HEK293T (cell line): ENCODE results near the gene CAPZB.
A peak's percentile ranks its signal among the peaks of the same experiment; 100 is the strongest.

Experiments used
- CTCF ChIA-PET: fragments of 350-600 bp; formaldehyde crosslinking; extraction: SDS; loops from one replicate; lab custom pipeline; 2021; ENCODE audit warnings: antibody characterized with exemption, inconsistent platforms; lab: Yijun Ruan, JAX
- POLR2A ChIA-PET: fragments of 350-600 bp; formaldehyde crosslinking; extraction: SDS; loops from one replicate; lab custom pipeline; 2020; ENCODE audit warnings: antibody characterized with exemption, inconsistent platforms; lab: Yijun Ruan, JAX
- DNase-seq: peaks from one replicate; pipeline ENCODE4 v3.0.0; 2012; ENCODE audit warnings: mixed read lengths; ENCODE audit errors: extremely low spot score
- ARNT ChIP-seq: fragments of 450-650 bp; IDR thresholded peaks from 2 replicates; pipeline ENCODE4 v1.6.1; 2017; ENCODE audit warnings: mild to moderate bottlenecking
- BHLHE40 ChIP-seq: fragments of 450-650 bp; IDR thresholded peaks from 2 replicates; pipeline ENCODE4 v1.6.1; 2016; ENCODE audit warnings: mild to moderate bottlenecking, moderate library complexity, borderline replicate concordance
- CTBP1 ChIP-seq: fragments of 450-650 bp; IDR thresholded peaks from 2 replicates; pipeline ENCODE4 v1.6.1; 2016; ENCODE audit warnings: borderline replicate concordance
- ELF4 ChIP-seq: fragments of 450-650 bp; IDR thresholded peaks from 2 replicates; pipeline ENCODE4 v1.6.1; 2017; ENCODE audit warnings: antibody characterized with exemption
- FOXA1 ChIP-seq: fragments of 450-650 bp; IDR thresholded peaks from 2 replicates; pipeline ENCODE4 v1.6.1; 2016; ENCODE audit warnings: mild to moderate bottlenecking
- FOXK2 ChIP-seq: fragments of 450-650 bp; IDR thresholded peaks from 2 replicates; pipeline ENCODE4 v1.6.1; 2016; ENCODE audit warnings: mild to moderate bottlenecking
- FOXM1 ChIP-seq: fragments of 450-650 bp; IDR thresholded peaks from 2 replicates; pipeline ENCODE4 v1.6.1; 2017; ENCODE audit warnings: mild to moderate bottlenecking, borderline replicate concordance
- HDGF ChIP-seq: fragments of 450-650 bp; IDR thresholded peaks from 2 replicates; pipeline ENCODE4 v1.6.1; 2017; ENCODE audit warnings: antibody characterized with exemption, borderline replicate concordance
- L3MBTL2 ChIP-seq: fragments of 450-650 bp; conservative IDR thresholded peaks from 2 replicates; pipeline ENCODE4 v1.6.1; 2016; ENCODE audit warnings: mild to moderate bottlenecking
- LEF1 ChIP-seq: fragments of 450-650 bp; IDR thresholded peaks from 2 replicates; pipeline ENCODE4 v1.6.1; 2017; ENCODE audit warnings: mild to moderate bottlenecking, borderline replicate concordance
- NFRKB ChIP-seq: fragments of 450-650 bp; IDR thresholded peaks from 2 replicates; pipeline ENCODE4 v1.6.1; 2016; ENCODE audit warnings: mild to moderate bottlenecking, moderate library complexity
- SP1 ChIP-seq: fragments of 450-650 bp; IDR thresholded peaks from 2 replicates; pipeline ENCODE4 v1.6.1; 2017
- SUZ12 ChIP-seq: fragments of 450-650 bp; IDR thresholded peaks from 2 replicates; pipeline ENCODE4 v1.6.1; 2016; ENCODE audit warnings: mild to moderate bottlenecking
- TARDBP ChIP-seq: fragments of 450-650 bp; IDR thresholded peaks from 2 replicates; pipeline ENCODE4 v1.6.1; 2016
- ZNF384 ChIP-seq: fragments of 450-650 bp; IDR thresholded peaks from 2 replicates; pipeline ENCODE4 v1.6.1; 2016
- TF ChIP-seq, protein P1 (sequence below): fragments of 450-650 bp; IDR thresholded peaks from 2 replicates; pipeline ENCODE4 v1.6.1; 2016

Gene CAPZB

DNA sequence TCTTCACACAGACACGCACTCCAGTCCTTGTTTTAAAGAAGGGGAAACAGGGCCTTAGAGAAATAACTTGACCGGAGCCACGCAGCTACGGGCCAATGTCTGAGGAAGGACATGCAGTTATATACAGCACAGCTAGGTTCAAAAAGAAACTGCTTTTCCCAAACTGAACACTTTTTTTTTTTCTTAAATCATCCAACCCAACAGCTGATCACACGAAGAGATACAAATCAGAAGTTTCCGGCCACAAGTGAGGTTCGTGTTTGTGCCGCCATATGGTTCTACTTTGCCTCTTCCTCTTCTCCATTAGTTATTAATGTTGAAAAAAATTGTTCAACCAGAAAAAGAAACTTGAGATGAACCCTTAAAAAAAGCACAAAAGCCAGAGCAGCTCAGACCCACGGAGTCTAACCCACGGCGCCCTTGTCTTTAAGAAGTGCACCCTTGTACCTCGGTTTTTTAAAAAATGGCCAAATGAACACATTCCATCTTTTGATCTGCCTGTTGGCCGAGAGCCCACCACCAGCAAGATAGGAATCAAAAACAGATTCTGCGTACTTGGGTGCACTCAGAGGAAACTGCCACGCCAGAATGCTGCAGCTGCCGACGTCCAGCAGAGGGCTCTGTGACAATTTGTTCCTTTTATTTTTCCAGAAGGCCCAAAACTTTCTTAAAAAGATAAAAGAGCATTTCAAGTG, 94.3 kb downstream of the CAPZB start:
- POLR2A ChIA-PET = no interaction called here
- DNase-seq = peak; percentile 67
- TF ChIP-seq ELF4 (no peak), CTBP1 (no peak), FOXA1 (no peak), SUZ12 (no peak), ARNT (no peak), BHLHE40 (no peak), SP1 (no peak), HDGF (no peak), FOXK2 (no peak), TARDBP (no peak), L3MBTL2 (no peak)
- TF ChIP-seq, protein P1, sequence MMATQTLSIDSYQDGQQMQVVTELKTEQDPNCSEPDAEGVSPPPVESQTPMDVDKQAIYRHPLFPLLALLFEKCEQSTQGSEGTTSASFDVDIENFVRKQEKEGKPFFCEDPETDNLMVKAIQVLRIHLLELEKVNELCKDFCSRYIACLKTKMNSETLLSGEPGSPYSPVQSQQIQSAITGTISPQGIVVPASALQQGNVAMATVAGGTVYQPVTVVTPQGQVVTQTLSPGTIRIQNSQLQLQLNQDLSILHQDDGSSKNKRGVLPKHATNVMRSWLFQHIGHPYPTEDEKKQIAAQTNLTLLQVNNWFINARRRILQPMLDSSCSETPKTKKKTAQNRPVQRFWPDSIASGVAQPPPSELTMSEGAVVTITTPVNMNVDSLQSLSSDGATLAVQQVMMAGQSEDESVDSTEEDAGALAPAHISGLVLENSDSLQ = no peak
- CTCF ChIA-PET = interaction anchor here (0.5 to 1.3 kb wide), 5 partner anchors 14 to 458 kb away, joined by 3 to 4 read pairs (median 3); no protein-coding TSS in a partner anchor

DNA sequence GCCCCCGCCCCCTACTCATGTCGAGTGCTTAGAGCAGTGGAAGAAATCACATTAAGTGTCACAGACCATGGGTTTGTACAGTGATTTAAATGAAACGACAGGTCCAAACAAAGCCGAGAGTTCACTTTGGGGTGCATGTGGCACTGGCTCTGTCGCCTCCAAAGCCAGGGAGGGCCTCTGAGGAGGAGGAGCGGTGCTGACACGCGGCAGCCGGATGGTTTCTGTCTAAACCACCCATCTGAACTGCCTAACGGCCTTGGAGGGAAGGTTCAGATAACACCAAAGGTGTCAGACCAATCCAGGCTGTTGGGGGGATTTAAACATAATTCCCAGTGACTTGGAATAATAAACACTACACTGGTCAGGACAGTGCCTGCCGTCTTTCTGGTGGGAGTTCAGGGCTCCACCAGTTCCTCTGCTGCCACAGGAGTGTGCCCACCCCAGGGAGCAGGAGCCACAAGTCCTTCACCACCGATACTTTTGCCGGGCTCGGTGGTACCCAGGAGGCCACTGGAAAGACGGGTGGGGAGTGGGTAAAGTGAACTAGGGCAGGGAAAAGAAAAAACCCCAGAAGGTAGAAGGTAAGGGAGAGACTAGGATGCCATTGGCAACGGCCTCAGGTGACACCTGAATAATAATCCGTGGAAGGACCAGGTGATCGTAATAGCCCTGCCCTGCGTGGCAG, 95.0 kb downstream of the CAPZB start:
- no peak for TF ChIP-seq L3MBTL2
- ChIA-PET POLR2A (no interaction called here), CTCF (interaction anchor here (0.7 to 1.3 kb wide), 3 partner anchors 16 to 138 kb away, joined by 3 to 4 read pairs (median 3); no protein-coding TSS in a partner anchor)
- DNase-seq = no peak

DNA sequence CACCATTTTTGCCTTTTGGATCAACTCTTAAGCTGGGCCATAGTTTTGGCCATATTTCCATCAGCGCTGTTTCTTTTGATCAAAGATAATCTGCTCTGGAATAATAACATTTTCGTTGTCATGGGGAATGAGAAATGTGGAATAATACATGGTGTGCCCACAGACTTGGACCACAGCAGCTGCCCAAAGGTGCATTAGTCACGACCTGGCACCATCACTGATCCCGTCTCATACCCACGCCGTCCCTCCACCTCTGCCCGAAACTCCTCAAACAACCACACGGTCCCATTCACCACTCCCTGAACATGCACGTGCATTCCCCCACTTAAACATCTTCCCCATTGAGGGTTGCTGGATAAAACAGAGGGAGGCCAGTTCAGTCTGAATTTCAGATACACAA, 96.4 kb downstream of the CAPZB start:
- CTCF ChIA-PET = no interaction called here
- TF ChIP-seq SUZ12 (no peak), ELF4 (no peak), CTBP1 (no peak), FOXA1 (no peak), ARNT (no peak), FOXK2 (no peak), HDGF (no peak), L3MBTL2 (no peak), SP1 (no peak), ZNF384 (no peak), LEF1 (no peak), NFRKB (no peak), TARDBP (no peak), FOXM1 (no peak), BHLHE40 (no peak)
- TF ChIP-seq, protein P1 = no peak
- POLR2A ChIA-PET = no interaction called here
- no peak for DNase-seq

DNA sequence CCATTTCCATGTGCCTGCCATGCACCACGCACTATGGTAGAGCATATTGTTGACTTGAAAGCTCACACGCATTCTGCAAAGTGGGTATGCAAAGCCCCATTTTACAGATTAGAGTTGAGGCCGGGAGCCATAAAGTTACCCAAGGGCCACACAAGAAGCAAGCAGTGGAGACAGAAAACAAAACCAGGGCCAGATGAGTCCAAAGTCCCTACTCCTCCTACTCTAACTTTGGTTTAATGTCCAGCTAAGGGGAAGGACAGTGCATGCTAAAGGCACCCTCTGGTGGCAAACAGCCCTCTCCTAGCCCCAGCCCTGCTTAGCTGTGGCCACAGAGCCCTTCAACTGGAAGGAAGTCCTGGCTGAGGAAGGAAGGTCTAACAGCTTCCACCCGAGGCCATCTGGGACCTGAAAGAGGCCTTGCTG, 98.3 kb downstream of the CAPZB start:
- TF ChIP-seq CTBP1 (no peak), NFRKB (no peak), FOXA1 (no peak), FOXK2 (no peak), ZNF384 (no peak), ARNT (no peak), L3MBTL2 (no peak), BHLHE40 (no peak), TARDBP (no peak), FOXM1 (no peak), LEF1 (no peak), SUZ12 (no peak), HDGF (no peak), ELF4 (no peak), SP1 (no peak)
- TF ChIP-seq, protein P1 = no peak
- CTCF ChIA-PET = no interaction called here
- no peak for DNase-seq
- POLR2A ChIA-PET = no interaction called here

DNA sequence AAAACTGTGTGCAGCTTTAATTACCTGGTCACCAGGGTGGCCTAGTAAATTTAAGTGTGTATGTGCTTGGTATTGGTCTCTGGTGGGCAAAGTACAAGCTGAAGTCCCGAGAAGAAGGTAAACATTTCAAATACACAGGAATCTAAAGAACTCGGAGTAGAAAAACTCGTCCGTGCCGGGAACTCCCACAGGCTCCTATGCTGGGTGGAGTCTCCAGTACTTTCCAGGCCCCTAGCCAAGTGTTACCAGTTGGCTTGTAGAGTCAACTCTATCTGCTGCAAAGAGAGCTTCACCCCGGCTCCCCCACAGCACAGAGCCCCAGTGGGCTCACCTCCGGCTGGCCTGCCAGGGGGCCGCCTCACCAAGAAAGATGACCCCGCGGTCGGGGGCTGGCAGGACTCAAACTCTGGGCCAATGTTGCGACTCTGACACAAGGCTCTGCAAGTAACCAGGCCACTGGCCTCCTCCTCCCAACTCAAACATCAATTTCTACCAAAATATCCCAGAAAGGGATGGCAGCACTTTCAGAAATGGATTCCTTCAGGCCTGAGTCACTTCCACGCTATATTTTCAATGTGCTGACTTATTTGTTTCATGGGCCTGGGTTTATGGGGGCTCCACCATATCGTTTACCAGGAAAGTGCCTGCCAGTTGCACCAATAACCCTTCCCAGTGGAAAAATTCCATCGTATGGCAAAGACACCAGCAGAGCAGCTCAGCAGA, 99.3 kb downstream of the CAPZB start:
- ChIA-PET POLR2A (no interaction called here), CTCF (no interaction called here)
- DNase-seq = no peak
- TF ChIP-seq HDGF (no peak), CTBP1 (no peak), ARNT (no peak), ELF4 (no peak), LEF1 (no peak), ZNF384 (no peak), BHLHE40 (no peak), L3MBTL2 (no peak), FOXA1 (no peak), SUZ12 (no peak), NFRKB (no peak)
- TF ChIP-seq, protein P1 = no peak
